GM12801 (cell line): Measurements from ENCODE around the gene GNMT.

ENCODE experiments used
- TF ChIP-seq, protein P1 (sequence below): IDR thresholded peaks from one replicate; pipeline ENCODE4 v1.5.1; 2011; ENCODE audit warnings: control low read depth; ENCODE audit not compliant: insufficient read length; ENCODE audit errors: extremely low read depth

Gene GNMT

GRCh38 chr6:42963855-42964605 lies 3.5 kb downstream of the GNMT start:
- TF ChIP-seq, protein P1, sequence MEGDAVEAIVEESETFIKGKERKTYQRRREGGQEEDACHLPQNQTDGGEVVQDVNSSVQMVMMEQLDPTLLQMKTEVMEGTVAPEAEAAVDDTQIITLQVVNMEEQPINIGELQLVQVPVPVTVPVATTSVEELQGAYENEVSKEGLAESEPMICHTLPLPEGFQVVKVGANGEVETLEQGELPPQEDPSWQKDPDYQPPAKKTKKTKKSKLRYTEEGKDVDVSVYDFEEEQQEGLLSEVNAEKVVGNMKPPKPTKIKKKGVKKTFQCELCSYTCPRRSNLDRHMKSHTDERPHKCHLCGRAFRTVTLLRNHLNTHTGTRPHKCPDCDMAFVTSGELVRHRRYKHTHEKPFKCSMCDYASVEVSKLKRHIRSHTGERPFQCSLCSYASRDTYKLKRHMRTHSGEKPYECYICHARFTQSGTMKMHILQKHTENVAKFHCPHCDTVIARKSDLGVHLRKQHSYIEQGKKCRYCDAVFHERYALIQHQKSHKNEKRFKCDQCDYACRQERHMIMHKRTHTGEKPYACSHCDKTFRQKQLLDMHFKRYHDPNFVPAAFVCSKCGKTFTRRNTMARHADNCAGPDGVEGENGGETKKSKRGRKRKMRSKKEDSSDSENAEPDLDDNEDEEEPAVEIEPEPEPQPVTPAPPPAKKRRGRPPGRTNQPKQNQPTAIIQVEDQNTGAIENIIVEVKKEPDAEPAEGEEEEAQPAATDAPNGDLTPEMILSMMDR, result no peak

- TF ChIP-seq, protein P1, result no peak
These were observed 6.0 kb downstream of the GNMT start for GRCh38 chr6:42966571-42966970.

GRCh38 chr6:42967228-42967627 lies 6.7 kb downstream of the GNMT start:
- TF ChIP-seq, protein P1, result no peak

- TF ChIP-seq, protein P1, result no peak
These were observed 7.7 kb downstream of the GNMT start for GRCh38 chr6:42968126-42968701.

GRCh38 chr6:42968783-42969182 lies 8.2 kb downstream of the GNMT start:
- TF ChIP-seq, protein P1, result no peak

- TF ChIP-seq, protein P1, result no peak
These were observed 8.9 kb downstream of the GNMT start for GRCh38 chr6:42969431-42969830.

- TF ChIP-seq, protein P1, result no peak
These were observed 9.4 kb downstream of the GNMT start for GRCh38 chr6:42969934-42970333.
